OCI-LY3 (cell line): ENCODE results near the gene FAM153A.
"Not testable (repeated sequence)": the region's sequence is repeated elsewhere in the genome, so short reads cannot be mapped to it uniquely, and the experiment has no call there.

Experiments used
- CTCF ChIP-seq: fragments of 200-600, 300-600 bp; sonication (generic); IDR thresholded peaks from 2 replicates; pipeline ENCODE4 v1.5.1; 2014; ENCODE audit warnings: antibody characterized with exemption, low read length, low read depth
- EZH2phosphoT487 ChIP-seq: fragments of 200-600 bp; shearing (Covaris generic); IDR thresholded peaks from 2 replicates; pipeline ENCODE4 v1.6.1; 2018; ENCODE audit warnings: antibody characterized with exemption, mixed run types, low read depth

- TF ChIP-seq CTCF, EZH2phosphoT487: not testable (repeated sequence)
Observed at GRCh38 chr5:177771206-177771605, 11.5 kb downstream of the FAM153A start.
